ENCODE results near the gene PTPRT.

PTPRT gene

DNA sequence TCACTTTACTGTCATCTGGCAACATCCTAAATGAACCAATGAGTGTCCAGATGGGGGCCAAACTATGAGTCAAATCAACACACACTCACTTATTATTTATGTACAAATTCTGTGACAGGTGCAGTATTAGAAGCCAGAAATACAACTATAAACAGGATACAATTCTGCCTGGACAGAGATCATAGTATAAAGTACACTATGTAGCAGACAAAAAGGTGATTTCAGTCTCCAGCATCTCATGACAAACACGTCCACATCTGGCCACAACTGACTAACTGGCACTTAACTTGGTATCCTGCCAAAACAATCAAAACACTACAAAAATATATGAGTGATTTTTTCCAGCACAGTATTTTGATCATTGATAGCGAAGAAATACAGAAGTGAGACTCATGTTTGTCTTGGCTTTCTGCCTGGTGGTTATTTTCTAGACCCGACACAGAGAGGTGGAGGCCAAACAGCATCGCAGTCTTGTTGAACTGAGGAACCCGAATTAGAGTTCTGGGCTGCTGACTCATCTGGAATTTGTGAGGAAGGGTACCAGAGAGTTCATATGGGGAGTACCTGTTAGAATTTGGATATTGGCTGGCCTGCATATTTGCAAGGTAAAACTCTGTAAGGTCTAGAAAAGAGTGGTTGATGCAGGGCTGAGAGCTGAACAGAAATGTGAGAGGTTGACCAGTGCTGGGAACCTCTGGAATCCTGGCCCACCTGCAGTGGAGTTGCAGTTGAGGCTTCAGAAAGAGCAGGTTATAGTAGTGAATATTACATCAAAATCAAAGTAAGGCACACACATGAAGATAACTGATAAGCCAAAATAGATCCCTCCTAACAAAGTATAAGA lies 475.2 kb downstream of the PTPRT start:
- no peaks in the 10 kb centered on the region for H3K4me1 Mint-ChIP-seq
- no peak overlapping the region for H3K4me3 Mint-ChIP-seq

DNA sequence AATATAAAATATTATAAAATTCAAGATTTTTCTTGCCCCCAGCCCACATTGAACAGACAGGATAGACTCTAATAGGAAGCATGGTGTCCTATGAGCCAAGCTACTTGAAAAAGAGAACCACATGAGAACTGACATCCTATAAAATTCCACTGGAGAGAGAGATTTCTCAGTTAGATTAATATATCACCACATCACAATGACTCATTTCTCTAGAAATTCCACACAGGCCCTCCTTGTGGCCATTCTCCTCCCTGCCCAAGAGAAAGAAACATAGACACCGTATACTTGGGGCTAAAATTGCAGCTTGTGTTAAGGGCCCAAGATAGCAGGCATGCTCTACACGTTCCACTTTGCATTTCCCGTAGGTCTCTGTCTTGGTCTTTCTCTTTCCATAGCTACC lies 481.4 kb downstream of the PTPRT start:
- Mint-ChIP-seq H3K4me3 (no peak overlapping the region), H3K9me3 (peaks cover 12% of the 10 kb centered on the region), H3K27ac (no peak overlapping the region), H3K36me3 (peaks cover 2% of the 10 kb centered on the region), H3K27me3 (no peaks in the 10 kb centered on the region), H3K4me1 (no peaks in the 10 kb centered on the region)
- DNase-seq (ENCODE audit: low spot score in 2 of 2), result no peak
- no peak for ATAC-seq (ENCODE audit: low read depth)

More for the DNA sequence above, 475.2 kb downstream of the PTPRT start:
- Mint-ChIP-seq H3K9me3 (peaks cover 9% of the 10 kb centered on the region), H3K36me3 (peaks cover under 1% of the 10 kb centered on the region), H3K27ac (no peak overlapping the region), H3K27me3 (no peaks in the 10 kb centered on the region)
- DNase-seq (ENCODE audit: low spot score in 2 of 2), result no peak
- no peak for ATAC-seq (ENCODE audit: low read depth)

DNA sequence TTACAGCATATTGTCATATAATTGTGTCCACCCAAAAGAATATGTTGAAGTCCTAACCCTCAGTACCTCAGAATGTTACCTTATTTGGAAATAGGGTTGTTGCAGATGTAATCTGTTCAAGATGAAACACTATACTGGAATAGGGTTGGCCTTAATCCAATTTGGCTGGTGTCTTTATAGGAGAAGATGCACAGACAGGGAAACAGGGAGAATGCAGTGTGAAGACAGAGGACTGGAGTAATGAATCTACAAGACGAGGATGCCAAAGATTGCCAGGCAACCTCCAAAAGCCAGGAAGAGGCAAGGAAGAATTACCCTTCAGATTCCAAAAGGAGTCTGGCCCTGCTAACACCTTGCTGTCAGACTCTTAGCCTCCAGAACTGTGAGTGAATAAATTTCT lies 482.9 kb downstream of the PTPRT start:
- Mint-ChIP-seq H3K4me1 (no peaks in the 10 kb centered on the region), H3K27ac (no peak overlapping the region), H3K36me3 (peaks cover 2% of the 10 kb centered on the region), H3K4me3 (no peak overlapping the region), H3K27me3 (no peaks in the 10 kb centered on the region), H3K9me3 (peaks cover 15% of the 10 kb centered on the region)
- ATAC-seq (ENCODE audit: low read depth), result no peak
- DNase-seq (ENCODE audit: low spot score in 2 of 2), result no peak

DNA sequence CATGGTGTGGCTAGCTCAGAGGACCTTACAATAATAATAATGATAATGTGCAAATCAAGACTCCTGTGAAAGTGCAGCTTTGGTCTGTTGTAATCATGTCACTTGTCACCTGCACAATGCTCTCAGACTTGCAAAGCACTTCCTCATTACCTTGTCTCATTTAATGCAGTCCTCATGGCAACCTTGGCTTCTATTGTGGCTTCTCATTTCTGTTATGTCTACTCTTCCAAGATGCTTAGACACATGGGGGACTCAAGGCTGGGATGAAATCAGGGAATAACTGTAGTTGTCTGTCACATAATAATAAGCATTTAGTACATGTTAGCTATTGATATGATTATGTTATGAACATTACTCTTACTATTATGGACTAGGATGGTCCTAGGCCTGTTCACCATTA lies 484.2 kb downstream of the PTPRT start:
- ATAC-seq (ENCODE audit: low read depth), result no peak
- Mint-ChIP-seq H3K27ac (no peak overlapping the region), H3K4me3 (no peak overlapping the region), H3K4me1 (no peaks in the 10 kb centered on the region), H3K27me3 (no peaks in the 10 kb centered on the region), H3K9me3 (peaks cover 12% of the 10 kb centered on the region), H3K36me3 (peaks cover 2% of the 10 kb centered on the region)
- no peak for DNase-seq (ENCODE audit: low spot score in 2 of 2)

DNA sequence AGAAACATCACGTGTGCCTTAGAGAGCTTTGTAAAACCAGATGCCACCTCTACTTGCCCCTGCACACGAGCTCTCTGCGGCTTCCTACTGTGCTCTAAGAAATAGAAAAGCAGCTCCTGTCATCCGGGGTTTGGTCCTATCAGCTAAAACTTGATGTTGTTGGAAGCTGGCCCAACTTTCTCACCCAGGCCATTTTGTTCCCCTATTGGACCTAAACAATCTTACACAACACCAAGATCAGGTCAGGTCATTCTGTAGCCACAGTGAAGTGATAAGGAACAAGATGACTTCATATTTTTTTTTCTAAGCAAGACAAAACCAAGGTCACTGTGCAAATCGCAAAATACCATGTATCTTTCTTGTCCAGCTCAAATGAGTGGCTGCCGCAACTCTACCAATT lies 486.0 kb downstream of the PTPRT start:
- Mint-ChIP-seq H3K36me3 (no peaks in the 10 kb centered on the region), H3K4me3 (no peak overlapping the region), H3K27me3 (no peaks in the 10 kb centered on the region), H3K4me1 (no peaks in the 10 kb centered on the region), H3K27ac (no peak overlapping the region), H3K9me3 (peaks cover 7% of the 10 kb centered on the region)
- ATAC-seq (ENCODE audit: low read depth) (no peak), DNase-seq (ENCODE audit: low spot score in 2 of 2) (no peak)

DNA sequence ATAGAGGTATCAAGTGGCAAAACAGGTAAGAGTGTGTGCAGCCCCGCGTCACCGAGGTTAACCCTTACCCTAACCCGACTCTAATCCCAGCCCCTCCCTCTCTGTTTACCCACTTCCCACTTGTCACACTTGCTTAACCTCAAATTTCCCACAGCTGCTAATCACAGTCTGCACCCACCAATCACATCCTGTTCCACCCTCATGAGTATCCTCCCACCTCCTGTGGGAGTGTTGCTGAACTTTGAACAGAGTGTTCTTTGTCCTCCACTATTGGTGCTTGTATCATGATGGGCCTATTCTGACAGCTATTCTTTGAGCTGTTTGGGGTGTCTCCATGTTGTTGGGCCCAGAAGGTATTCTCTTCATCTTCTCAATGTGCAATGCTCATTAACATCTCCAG lies 487.8 kb downstream of the PTPRT start:
- H3K27me3 Mint-ChIP-seq, result no peaks in the 10 kb centered on the region
- no peak overlapping the region for H3K4me3 Mint-ChIP-seq
- peaks cover 7% of the 10 kb centered on the region for H3K9me3 Mint-ChIP-seq
- no peak for DNase-seq (ENCODE audit: low spot score in 2 of 2)
- H3K4me1 Mint-ChIP-seq, result no peaks in the 10 kb centered on the region
- H3K27ac Mint-ChIP-seq, result no peak overlapping the region
- no peak for ATAC-seq (ENCODE audit: low read depth)
- H3K36me3 Mint-ChIP-seq, result no peaks in the 10 kb centered on the region

DNA sequence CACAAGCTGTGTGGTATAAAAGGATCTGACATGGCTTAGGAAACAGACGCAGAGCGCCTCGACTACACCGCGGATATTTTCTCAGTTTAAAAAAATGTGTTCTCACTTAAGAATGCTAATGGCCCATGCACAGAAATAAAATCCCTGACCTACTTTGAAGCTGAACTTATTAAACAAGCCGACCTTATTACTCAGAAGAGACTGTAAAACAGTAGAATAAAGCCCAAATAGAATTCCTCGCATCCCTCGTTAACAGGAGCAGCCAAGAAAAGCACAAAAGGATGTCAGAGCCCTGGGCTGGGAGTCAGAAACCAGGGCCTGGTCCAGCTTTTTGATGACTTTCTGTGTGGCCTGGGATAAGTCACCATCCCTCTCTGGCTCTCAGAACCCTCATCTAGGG lies 489.3 kb downstream of the PTPRT start:
- Mint-ChIP-seq H3K27me3 (no peaks in the 10 kb centered on the region), H3K4me1 (no peaks in the 10 kb centered on the region), H3K36me3 (no peaks in the 10 kb centered on the region), H3K27ac (no peak overlapping the region), H3K4me3 (no peak overlapping the region), H3K9me3 (peaks cover 11% of the 10 kb centered on the region)
- ATAC-seq (ENCODE audit: low read depth) (no peak), DNase-seq (ENCODE audit: low spot score in 2 of 2) (no peak)

DNA sequence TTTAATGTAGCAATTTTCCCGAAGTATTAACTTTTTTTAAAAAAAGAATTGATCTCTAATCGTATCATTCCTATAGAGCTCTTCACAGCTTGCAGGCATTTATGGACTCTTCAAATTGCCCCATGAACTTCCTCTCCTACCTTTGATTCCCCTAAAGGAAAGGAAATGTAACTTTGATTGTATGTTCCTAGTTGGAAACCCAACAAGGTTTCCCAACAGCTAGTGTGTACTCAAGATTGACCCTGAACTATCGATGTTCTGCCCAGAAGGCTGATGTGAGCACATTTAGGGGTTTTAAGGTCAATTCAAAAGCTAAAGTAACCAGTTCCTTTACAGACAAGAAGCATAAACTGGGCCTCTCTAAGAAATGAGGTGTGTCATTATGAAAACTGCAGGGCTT lies 491.7 kb downstream of the PTPRT start:
- no peaks in the 10 kb centered on the region for H3K36me3 Mint-ChIP-seq
- ATAC-seq (ENCODE audit: low read depth) (no peak), DNase-seq (ENCODE audit: low spot score in 2 of 2) (no peak)
- H3K27me3 Mint-ChIP-seq, result no peaks in the 10 kb centered on the region
- no peak overlapping the region for H3K27ac Mint-ChIP-seq
- peaks cover 5% of the 10 kb centered on the region for H3K9me3 Mint-ChIP-seq
- no peaks in the 10 kb centered on the region for H3K4me1 Mint-ChIP-seq
- no peak overlapping the region for H3K4me3 Mint-ChIP-seq

DNA sequence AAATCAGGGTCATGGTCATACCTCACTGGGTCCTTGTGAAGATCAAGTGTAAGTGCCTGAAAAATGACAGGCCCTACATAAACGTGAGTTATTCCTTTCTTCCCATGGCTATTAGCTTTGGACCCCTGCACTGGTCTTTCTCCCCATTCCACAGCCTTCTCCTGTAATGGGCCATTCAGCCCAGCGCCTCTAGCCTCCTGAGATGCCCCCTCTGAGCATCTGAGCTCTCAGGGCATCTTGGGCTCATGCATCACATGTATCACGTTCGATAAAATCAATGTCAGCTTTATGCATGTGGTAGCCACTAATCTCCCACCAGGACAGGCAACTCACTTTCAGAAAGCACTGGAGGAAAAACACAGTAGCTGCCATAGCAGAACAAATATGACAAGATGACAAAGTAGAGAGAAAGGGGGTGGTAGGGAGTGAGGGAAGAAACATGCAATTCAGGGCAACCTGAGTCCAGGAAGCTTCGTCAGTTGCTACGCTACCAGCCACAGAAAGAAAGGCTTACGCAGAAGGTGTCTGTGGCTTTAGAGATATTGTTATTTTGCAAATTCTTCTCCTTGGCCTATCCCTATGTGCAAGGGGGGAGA lies 498.8 kb downstream of the PTPRT start:
- H3K4me3 Mint-ChIP-seq, result no peak overlapping the region
- H3K36me3 Mint-ChIP-seq, result no peaks in the 10 kb centered on the region
- no peaks in the 10 kb centered on the region for H3K4me1 Mint-ChIP-seq

DNA sequence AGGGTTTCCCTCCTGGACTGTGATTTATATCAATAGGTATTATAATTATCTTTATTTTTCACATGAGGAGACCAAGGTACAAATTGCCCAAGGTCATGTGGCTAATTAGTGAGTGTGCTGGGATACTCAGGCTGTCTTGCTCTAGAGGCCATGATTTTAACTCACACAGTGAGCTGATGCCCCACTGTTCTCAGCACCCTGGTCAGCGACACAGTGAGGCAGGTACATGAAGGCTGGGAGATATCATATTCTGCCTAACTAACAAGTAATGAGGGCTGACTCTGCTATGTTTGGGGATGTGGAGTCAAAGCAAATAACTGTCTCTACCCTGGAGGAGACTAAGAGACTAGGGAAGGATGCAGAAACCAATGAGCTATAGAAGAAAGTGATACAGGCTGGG lies 501.1 kb downstream of the PTPRT start:
- Mint-ChIP-seq H3K36me3 (no peaks in the 10 kb centered on the region), H3K4me1 (no peaks in the 10 kb centered on the region), H3K27ac (no peak overlapping the region), H3K27me3 (no peaks in the 10 kb centered on the region), H3K9me3 (peaks cover 3% of the 10 kb centered on the region), H3K4me3 (no peak overlapping the region)
- no peak for DNase-seq (ENCODE audit: low spot score in 2 of 2)
- ATAC-seq (ENCODE audit: low read depth), result no peak

More for the DNA sequence above, 498.8 kb downstream of the PTPRT start:
- DNase-seq (ENCODE audit: low spot score in 2 of 2) (no peak), ATAC-seq (ENCODE audit: low read depth) (no peak)
- Mint-ChIP-seq H3K27me3 (no peaks in the 10 kb centered on the region), H3K9me3 (peaks cover 4% of the 10 kb centered on the region), H3K27ac (no peak overlapping the region)

DNA sequence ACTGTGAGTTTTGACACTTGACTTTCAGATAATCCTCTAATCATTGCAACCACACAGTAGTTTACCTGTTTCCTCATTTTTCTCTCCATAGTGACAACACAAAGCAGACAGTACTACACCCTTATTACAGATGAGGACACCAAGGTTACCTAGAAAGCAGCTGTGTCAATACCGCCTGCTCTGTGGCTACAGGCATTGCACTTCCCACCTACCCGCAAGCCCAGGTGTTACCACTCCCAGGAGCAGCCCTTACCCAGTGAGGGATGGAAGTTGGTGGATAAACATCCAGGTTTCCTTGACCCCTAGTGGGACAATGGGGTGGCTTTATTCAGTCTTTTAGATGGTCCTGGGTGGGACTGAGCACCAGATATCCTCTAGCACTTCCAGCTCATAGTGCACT lies 503.6 kb downstream of the PTPRT start:
- ATAC-seq (ENCODE audit: low read depth) (no peak), DNase-seq (ENCODE audit: low spot score in 2 of 2) (no peak)
- no peak overlapping the region for H3K4me3 Mint-ChIP-seq
- H3K36me3 Mint-ChIP-seq, result no peaks in the 10 kb centered on the region
- no peaks in the 10 kb centered on the region for H3K4me1 Mint-ChIP-seq
- H3K27me3 Mint-ChIP-seq, result no peaks in the 10 kb centered on the region
- H3K9me3 Mint-ChIP-seq, result no peaks in the 10 kb centered on the region
- no peak overlapping the region for H3K27ac Mint-ChIP-seq

DNA sequence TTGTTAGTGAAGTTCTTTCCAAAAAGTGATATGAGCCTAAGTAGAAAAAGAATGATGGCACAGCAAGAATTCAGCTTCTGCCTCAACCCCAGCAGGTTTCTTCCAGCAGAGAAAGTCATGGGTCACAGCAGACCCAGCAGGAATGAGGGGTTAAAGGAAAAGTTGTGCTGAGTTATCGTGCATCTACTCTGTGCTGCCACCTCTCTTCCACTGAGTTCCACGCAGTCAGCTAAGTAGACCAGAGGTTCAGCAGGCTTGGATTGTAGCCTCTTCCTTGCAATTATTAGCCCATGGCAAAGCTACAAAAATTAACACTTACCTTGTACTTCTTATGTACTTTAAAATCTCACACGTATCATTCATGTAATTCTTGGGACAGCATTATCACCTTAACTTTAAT lies 510.8 kb downstream of the PTPRT start:
- H3K27ac Mint-ChIP-seq, result no peak overlapping the region
- H3K4me1 Mint-ChIP-seq, result no peaks in the 10 kb centered on the region
- no peaks in the 10 kb centered on the region for H3K27me3 Mint-ChIP-seq
- no peaks in the 10 kb centered on the region for H3K9me3 Mint-ChIP-seq
- ATAC-seq (ENCODE audit: low read depth) (no peak), DNase-seq (ENCODE audit: low spot score in 2 of 2) (no peak)
- no peaks in the 10 kb centered on the region for H3K36me3 Mint-ChIP-seq
- H3K4me3 Mint-ChIP-seq, result no peak overlapping the region

DNA sequence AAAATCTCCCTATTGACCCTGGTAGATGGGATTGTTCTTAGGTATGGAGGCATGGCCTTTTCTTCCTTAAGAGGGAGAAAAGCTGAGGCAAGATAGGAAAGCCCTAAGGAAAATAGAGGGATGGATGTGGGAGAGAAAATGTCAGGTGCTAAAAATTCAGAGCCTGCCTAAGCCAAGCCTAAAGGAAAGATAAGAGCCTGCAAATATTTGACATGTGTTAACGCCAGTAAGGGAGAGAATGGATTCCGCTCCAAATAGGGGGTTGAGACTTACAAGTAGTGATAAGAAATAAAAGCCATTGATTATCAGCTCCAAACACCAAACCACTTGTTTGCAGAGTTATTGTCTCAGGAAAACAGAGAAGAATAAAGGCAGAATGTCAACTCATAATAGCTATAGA lies 533.6 kb downstream of the PTPRT start:
- no peak for ATAC-seq (ENCODE audit: low read depth)
- H3K36me3 Mint-ChIP-seq, result no peaks in the 10 kb centered on the region

DNA sequence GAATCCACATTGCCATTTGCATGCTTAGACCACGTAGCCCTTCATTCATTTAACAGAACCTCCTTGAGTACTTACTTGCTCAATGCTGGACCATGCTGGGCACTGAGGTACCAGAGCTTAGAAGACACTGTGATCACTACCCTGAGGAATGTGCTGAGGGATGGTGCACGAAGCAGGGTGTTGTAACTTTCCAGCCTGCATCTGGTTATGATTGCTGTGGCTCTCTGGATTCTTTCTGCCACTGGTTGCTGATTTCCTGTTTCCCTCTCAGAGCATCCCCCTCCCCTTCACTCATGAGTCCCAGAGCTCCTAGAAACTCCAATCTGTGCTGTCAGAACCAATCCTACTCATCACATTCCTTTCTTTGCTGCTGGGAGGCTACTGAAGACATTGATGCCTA lies 537.4 kb downstream of the PTPRT start:
- Mint-ChIP-seq H3K4me1 (no peaks in the 10 kb centered on the region), H3K27ac (no peak overlapping the region), H3K27me3 (peaks cover 3% of the 10 kb centered on the region), H3K36me3 (no peaks in the 10 kb centered on the region), H3K4me3 (no peak overlapping the region), H3K9me3 (peaks cover 4% of the 10 kb centered on the region)
- DNase-seq (ENCODE audit: low spot score in 2 of 2), result no peak
- no peak for ATAC-seq (ENCODE audit: low read depth)

More for the DNA sequence above, 533.6 kb downstream of the PTPRT start:
- Mint-ChIP-seq H3K9me3 (peaks cover 4% of the 10 kb centered on the region), H3K4me1 (no peaks in the 10 kb centered on the region), H3K4me3 (no peak overlapping the region), H3K27ac (no peak overlapping the region), H3K27me3 (peaks cover 2% of the 10 kb centered on the region)
- DNase-seq (ENCODE audit: low spot score in 2 of 2), result no peak
